Breast epithelium (tissue), 3 donors: Measurements from ENCODE around the gene IFNG-AS1.

Experiments used
- POLR2A ChIP-seq: fragments of 450-650 bp; IDR thresholded peaks from one replicate; pipeline ENCODE4 v1.6.1; 2016; ENCODE audit warnings: antibody characterized with exemption, mild to moderate bottlenecking, moderate library complexity
- POLR2AphosphoS5 ChIP-seq, 3 donors: sonication (generic); formaldehyde crosslinking; IDR thresholded peaks; one replicate each; pipeline ENCODE4 v1.6.1; 2017; ENCODE audit warnings: antibody characterized with exemption in 3 of 3
- TF ChIP-seq, protein P1 (sequence below), 3 donors: fragments of 450-650 bp; IDR thresholded peaks; one replicate each; pipeline ENCODE4 v1.5.1; 2016 to 2017; ENCODE audit warnings: antibody characterized with exemption in 3 of 3, mild to moderate bottlenecking in 3 of 3, moderate library complexity in 3 of 3

DNA sequence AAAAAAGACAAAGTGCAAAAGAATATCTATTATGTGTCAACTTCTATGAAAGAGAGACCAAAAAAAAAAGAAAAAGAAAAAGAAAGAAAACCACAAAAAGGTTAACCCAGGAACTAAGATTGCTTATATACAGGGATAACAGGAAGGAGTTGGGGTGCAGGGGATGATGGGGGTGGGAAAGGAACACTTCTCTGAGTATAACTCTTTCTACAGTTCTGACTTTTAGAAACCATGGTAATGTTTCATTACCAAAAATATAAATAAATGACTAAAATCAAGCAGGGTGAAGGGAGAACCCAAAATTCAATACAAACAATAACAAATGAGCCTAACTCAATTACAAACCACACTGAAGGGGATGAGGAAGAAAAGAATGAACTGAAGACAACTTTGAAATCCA is 9.1 kb downstream of the IFNG-AS1 start:
- TF ChIP-seq, protein P1, sequence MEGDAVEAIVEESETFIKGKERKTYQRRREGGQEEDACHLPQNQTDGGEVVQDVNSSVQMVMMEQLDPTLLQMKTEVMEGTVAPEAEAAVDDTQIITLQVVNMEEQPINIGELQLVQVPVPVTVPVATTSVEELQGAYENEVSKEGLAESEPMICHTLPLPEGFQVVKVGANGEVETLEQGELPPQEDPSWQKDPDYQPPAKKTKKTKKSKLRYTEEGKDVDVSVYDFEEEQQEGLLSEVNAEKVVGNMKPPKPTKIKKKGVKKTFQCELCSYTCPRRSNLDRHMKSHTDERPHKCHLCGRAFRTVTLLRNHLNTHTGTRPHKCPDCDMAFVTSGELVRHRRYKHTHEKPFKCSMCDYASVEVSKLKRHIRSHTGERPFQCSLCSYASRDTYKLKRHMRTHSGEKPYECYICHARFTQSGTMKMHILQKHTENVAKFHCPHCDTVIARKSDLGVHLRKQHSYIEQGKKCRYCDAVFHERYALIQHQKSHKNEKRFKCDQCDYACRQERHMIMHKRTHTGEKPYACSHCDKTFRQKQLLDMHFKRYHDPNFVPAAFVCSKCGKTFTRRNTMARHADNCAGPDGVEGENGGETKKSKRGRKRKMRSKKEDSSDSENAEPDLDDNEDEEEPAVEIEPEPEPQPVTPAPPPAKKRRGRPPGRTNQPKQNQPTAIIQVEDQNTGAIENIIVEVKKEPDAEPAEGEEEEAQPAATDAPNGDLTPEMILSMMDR (IDR thresholded peaks at IDR 0.05), result no peak
- no peak for TF ChIP-seq POLR2AphosphoS5 (IDR thresholded peaks at IDR 0.05)
- no peak for TF ChIP-seq POLR2A
